Liver (tissue), 3 donors: ENCODE results near the gene MOB3C.
A peak's percentile ranks its signal among the peaks of the same experiment; 100 is the strongest.

Experiments used
- GABPA ChIP-seq, 2 donors: IDR thresholded peaks in 1 of 2; conservative IDR thresholded peaks in 1 of 2; 2 replicates each; pipeline ENCODE4 v1.6.1; 2016; ENCODE audit warnings: antibody characterized with exemption in 2 of 2, mild to moderate bottlenecking in 1 of 2, moderate library complexity in 1 of 2
- RAD21 ChIP-seq, 2 donors: IDR thresholded peaks; 2 replicates each; pipeline ENCODE4 v1.6.1; 2016; ENCODE audit warnings: antibody characterized with exemption in 2 of 2, mild to moderate bottlenecking in 2 of 2
- YY1 ChIP-seq: IDR thresholded peaks from 2 replicates; pipeline ENCODE4 v1.6.1; 2016; ENCODE audit warnings: antibody characterized with exemption, mild to moderate bottlenecking
- TF ChIP-seq, protein P1 (sequence below): fragments of 150-350 bp; IDR thresholded peaks from 2 replicates; pipeline ENCODE4 v1.5.1; 2017; ENCODE audit warnings: improper control_type of control experiment, low read depth, low read length; ENCODE audit not compliant: missing input control
- TF ChIP-seq, protein P2 (sequence below): IDR thresholded peaks from 2 replicates; pipeline ENCODE4 v1.6.1; 2016; ENCODE audit warnings: antibody characterized with exemption
- TF ChIP-seq, protein P3 (sequence below): IDR thresholded peaks from 2 replicates; pipeline ENCODE4 v1.6.1; 2016; ENCODE audit warnings: antibody characterized with exemption
- TF ChIP-seq, protein P4 (sequence below): IDR thresholded peaks from 2 replicates; pipeline ENCODE4 v1.6.1; 2016; ENCODE audit warnings: antibody characterized with exemption, mild to moderate bottlenecking
- donor health status: healthy.
- donor health status: healthy.

DNA sequence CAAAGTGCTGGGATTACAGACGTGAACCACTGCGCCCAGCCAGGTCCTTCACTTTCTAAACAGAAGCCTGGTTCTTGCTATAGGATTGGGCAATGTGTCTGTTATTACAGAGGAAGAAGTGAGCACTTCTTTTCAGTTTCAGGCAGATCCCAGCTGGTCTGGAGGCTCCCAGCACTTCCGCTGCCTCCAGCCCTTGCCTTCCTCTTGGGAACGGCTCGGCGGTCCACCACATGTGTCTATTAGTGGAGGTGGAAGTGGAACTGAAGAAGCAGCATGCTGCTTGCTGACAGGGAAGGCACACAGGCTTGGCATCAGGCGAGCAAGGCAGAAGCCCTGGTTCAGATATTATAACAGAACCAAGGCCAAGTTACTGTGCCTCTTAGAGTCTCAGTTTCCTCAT, 29.5 kb downstream of the MOB3C start:
- TF ChIP-seq, protein P1, sequence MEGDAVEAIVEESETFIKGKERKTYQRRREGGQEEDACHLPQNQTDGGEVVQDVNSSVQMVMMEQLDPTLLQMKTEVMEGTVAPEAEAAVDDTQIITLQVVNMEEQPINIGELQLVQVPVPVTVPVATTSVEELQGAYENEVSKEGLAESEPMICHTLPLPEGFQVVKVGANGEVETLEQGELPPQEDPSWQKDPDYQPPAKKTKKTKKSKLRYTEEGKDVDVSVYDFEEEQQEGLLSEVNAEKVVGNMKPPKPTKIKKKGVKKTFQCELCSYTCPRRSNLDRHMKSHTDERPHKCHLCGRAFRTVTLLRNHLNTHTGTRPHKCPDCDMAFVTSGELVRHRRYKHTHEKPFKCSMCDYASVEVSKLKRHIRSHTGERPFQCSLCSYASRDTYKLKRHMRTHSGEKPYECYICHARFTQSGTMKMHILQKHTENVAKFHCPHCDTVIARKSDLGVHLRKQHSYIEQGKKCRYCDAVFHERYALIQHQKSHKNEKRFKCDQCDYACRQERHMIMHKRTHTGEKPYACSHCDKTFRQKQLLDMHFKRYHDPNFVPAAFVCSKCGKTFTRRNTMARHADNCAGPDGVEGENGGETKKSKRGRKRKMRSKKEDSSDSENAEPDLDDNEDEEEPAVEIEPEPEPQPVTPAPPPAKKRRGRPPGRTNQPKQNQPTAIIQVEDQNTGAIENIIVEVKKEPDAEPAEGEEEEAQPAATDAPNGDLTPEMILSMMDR = no peak
- TF ChIP-seq, protein P2, sequence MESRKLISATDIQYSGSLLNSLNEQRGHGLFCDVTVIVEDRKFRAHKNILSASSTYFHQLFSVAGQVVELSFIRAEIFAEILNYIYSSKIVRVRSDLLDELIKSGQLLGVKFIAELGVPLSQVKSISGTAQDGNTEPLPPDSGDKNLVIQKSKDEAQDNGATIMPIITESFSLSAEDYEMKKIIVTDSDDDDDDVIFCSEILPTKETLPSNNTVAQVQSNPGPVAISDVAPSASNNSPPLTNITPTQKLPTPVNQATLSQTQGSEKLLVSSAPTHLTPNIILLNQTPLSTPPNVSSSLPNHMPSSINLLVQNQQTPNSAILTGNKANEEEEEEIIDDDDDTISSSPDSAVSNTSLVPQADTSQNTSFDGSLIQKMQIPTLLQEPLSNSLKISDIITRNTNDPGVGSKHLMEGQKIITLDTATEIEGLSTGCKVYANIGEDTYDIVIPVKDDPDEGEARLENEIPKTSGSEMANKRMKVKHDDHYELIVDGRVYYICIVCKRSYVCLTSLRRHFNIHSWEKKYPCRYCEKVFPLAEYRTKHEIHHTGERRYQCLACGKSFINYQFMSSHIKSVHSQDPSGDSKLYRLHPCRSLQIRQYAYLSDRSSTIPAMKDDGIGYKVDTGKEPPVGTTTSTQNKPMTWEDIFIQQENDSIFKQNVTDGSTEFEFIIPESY = no peak
- no peak for TF ChIP-seq YY1
- TF ChIP-seq GABPA (IDR thresholded peaks at IDR 0.05 in 1 of 2, conservative IDR thresholded peaks at IDR 0.05 in 1 of 2) = no peak
- TF ChIP-seq, protein P3, sequence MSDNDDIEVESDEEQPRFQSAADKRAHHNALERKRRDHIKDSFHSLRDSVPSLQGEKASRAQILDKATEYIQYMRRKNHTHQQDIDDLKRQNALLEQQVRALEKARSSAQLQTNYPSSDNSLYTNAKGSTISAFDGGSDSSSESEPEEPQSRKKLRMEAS = peak; percentile 40
- TF ChIP-seq, protein P4, sequence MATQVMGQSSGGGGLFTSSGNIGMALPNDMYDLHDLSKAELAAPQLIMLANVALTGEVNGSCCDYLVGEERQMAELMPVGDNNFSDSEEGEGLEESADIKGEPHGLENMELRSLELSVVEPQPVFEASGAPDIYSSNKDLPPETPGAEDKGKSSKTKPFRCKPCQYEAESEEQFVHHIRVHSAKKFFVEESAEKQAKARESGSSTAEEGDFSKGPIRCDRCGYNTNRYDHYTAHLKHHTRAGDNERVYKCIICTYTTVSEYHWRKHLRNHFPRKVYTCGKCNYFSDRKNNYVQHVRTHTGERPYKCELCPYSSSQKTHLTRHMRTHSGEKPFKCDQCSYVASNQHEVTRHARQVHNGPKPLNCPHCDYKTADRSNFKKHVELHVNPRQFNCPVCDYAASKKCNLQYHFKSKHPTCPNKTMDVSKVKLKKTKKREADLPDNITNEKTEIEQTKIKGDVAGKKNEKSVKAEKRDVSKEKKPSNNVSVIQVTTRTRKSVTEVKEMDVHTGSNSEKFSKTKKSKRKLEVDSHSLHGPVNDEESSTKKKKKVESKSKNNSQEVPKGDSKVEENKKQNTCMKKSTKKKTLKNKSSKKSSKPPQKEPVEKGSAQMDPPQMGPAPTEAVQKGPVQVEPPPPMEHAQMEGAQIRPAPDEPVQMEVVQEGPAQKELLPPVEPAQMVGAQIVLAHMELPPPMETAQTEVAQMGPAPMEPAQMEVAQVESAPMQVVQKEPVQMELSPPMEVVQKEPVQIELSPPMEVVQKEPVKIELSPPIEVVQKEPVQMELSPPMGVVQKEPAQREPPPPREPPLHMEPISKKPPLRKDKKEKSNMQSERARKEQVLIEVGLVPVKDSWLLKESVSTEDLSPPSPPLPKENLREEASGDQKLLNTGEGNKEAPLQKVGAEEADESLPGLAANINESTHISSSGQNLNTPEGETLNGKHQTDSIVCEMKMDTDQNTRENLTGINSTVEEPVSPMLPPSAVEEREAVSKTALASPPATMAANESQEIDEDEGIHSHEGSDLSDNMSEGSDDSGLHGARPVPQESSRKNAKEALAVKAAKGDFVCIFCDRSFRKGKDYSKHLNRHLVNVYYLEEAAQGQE = no peak
- no peak for TF ChIP-seq RAD21 (IDR thresholded peaks at IDR 0.05)
